IMR-90 (cell line): Measurements from ENCODE around the gene LDAH. TPM values are rescaled to one million over a fixed set of nuclear protein-coding genes. Genes with fewer than 3 reads are reported as not detected.

Source experiments
- ATAC-seq: fragments of 200-7000 bp; cut with Tn5 transposase; 2 replicates; pipeline ENCODE4 v1.9.1; 2020; ENCODE audit warnings: low read depth, mild to moderate bottlenecking, moderate library complexity
- BruUV-seq: library from RNA; stranded (reverse); fragments of 400-500 nt; replicated peaks from 2 replicates; lab custom pipeline; 2021; lab: Mats Ljungman, UMichigan
- CTCF ChIA-PET: fragments of 300-600 bp; formaldehyde crosslinking; extraction: SDS; loops from one replicate; lab custom pipeline; 2021; ENCODE audit warnings: antibody characterized with exemption; lab: Yijun Ruan, JAX
- POLR2A ChIA-PET: fragments of 300-600 bp; sonication (Branson Sonifier 250); formaldehyde crosslinking; loops from one replicate; lab custom pipeline; 2022; ENCODE audit warnings: antibody characterized with exemption; ENCODE audit not compliant: unreplicated experiment; lab: Charles Lee
- DNase-seq: peaks from one replicate; pipeline ENCODE4 v3.0.0; 2013
- H2AFZ ChIP-seq: replicated peaks from 2 replicates; pipeline ENCODE3; 2013; ENCODE audit warnings: low read length, mild to moderate bottlenecking; ENCODE audit not compliant: poor library complexity
- H2AK5ac ChIP-seq: 2 replicates; pipeline ENCODE4 v1.6.1; 2013; ENCODE audit warnings: low read depth, low read length, inconsistent platforms
- H2AK9ac ChIP-seq: replicated peaks from 2 replicates; pipeline ENCODE3; 2013; ENCODE audit warnings: mild to moderate bottlenecking, low read depth, low read length, moderate library complexity; ENCODE audit not compliant: poor library complexity
- H2BK120ac ChIP-seq: 2 replicates; pipeline ENCODE4 v1.6.1; 2013; ENCODE audit warnings: low read depth, low read length, inconsistent platforms
- H2BK15ac ChIP-seq: 3 replicates; pipeline ENCODE4 v1.6.1; 2013; ENCODE audit warnings: low read depth, low read length, inconsistent platforms
- H2BK20ac ChIP-seq: 2 replicates; pipeline ENCODE4 v1.6.1; 2013; ENCODE audit warnings: low read depth, mild to moderate bottlenecking, inconsistent platforms, low read length, moderate library complexity
- H2BK5ac ChIP-seq: 2 replicates; pipeline ENCODE4 v1.6.1; 2013; ENCODE audit warnings: mild to moderate bottlenecking, low read depth, low read length, inconsistent platforms; ENCODE audit not compliant: poor library complexity, severe bottlenecking
- H3K14ac ChIP-seq: replicated peaks from 2 replicates; pipeline ENCODE4 v1.6.1; 2013; ENCODE audit warnings: low read depth, low read length, inconsistent platforms
- H3K18ac ChIP-seq: 2 replicates; pipeline ENCODE4 v1.6.1; 2013; ENCODE audit warnings: low read depth, low read length, control low read depth
- H3K23ac ChIP-seq: 2 replicates; pipeline ENCODE4 v1.6.1; 2013; ENCODE audit warnings: low read depth, low read length, inconsistent platforms
- H3K27ac ChIP-seq: 2 replicates; pipeline ENCODE4 v1.5.1; 2013; ENCODE audit warnings: mild to moderate bottlenecking, control low read depth, low read length; ENCODE audit not compliant: insufficient read depth
- H3K27me3 ChIP-seq: 2 replicates; pipeline ENCODE4 v1.6.1; 2013; ENCODE audit warnings: low read length; ENCODE audit not compliant: control insufficient read depth, insufficient read depth
- H3K36me3 ChIP-seq: 2 replicates; pipeline ENCODE4 v1.6.1; 2013; ENCODE audit warnings: low read length, mixed read lengths; ENCODE audit not compliant: control insufficient read depth, insufficient read depth
- H3K4ac ChIP-seq: 2 replicates; pipeline ENCODE4 v1.6.1; 2013; ENCODE audit warnings: low read depth, low read length, inconsistent platforms
- H3K4me1 ChIP-seq: 2 replicates; pipeline ENCODE4 v1.6.1; 2013; ENCODE audit warnings: low read length, mixed read lengths; ENCODE audit not compliant: control insufficient read depth, insufficient read depth
- H3K4me2 ChIP-seq: 2 replicates; pipeline ENCODE4 v1.6.1; 2013; ENCODE audit warnings: low read depth, mild to moderate bottlenecking, control low read depth, low read length, moderate library complexity
- H3K4me3 ChIP-seq: 2 replicates; pipeline ENCODE4 v1.5.1; 2013; ENCODE audit warnings: low read depth, mild to moderate bottlenecking, control low read depth, low read length, moderate library complexity; ENCODE audit not compliant: insufficient read depth
- H3K56ac ChIP-seq: 2 replicates; pipeline ENCODE4 v1.6.1; 2013; ENCODE audit warnings: low read length, inconsistent platforms; ENCODE audit not compliant: insufficient read depth; ENCODE audit errors: extremely low read depth
- H3K79me1 ChIP-seq, 2 experiments: 2 replicates each; pipeline ENCODE4 v1.6.1; 2013; ENCODE audit warnings: low read length in 2 of 2, inconsistent platforms in 1 of 2, low read depth in 1 of 2
- H3K9ac ChIP-seq: 2 replicates; pipeline ENCODE4 v1.6.1; 2013; ENCODE audit warnings: low read depth, low read length, control low read depth
- H3K9me1 ChIP-seq: 2 replicates; pipeline ENCODE4 v1.6.1; 2013; ENCODE audit warnings: low read length, inconsistent platforms; ENCODE audit not compliant: insufficient read depth
- H3K9me3 ChIP-seq: 2 replicates; pipeline ENCODE4 v1.6.1; 2013; ENCODE audit warnings: low read length; ENCODE audit not compliant: control insufficient read depth, insufficient read depth
- H4K20me1 ChIP-seq: 2 replicates; pipeline ENCODE4 v1.6.1; 2013; ENCODE audit warnings: low read length, inconsistent platforms; ENCODE audit not compliant: insufficient read depth
- H4K5ac ChIP-seq: 2 replicates; pipeline ENCODE4 v1.6.1; 2013; ENCODE audit warnings: mild to moderate bottlenecking, low read depth, low read length, control low read depth
- H4K8ac ChIP-seq, 2 experiments: 2 replicates each; pipeline ENCODE4 v1.6.1; 2013; ENCODE audit warnings: low read depth in 2 of 2, low read length in 2 of 2, control low read depth in 1 of 2, inconsistent platforms in 1 of 2
- H4K91ac ChIP-seq: 2 replicates; pipeline ENCODE4 v1.6.1; 2013; ENCODE audit warnings: low read depth, low read length, inconsistent platforms; ENCODE audit not compliant: insufficient read depth
- CTCF ChIP-seq: conservative IDR thresholded peaks from 2 replicates; pipeline ENCODE4 v1.5.1; 2012; ENCODE audit warnings: mild to moderate bottlenecking, low read depth, low read length, improper control_type of control experiment
- MAFK ChIP-seq: IDR thresholded peaks from 2 replicates; pipeline ENCODE4 v1.6.1; 2012; ENCODE audit warnings: low read depth, low read length, improper control_type of control experiment
- RAD21 ChIP-seq: IDR thresholded peaks from 2 replicates; pipeline ENCODE4 v1.6.1; 2012; ENCODE audit warnings: low read length, improper control_type of control experiment
- RCOR1 ChIP-seq: IDR thresholded peaks from 2 replicates; pipeline ENCODE4 v1.6.1; 2012; ENCODE audit warnings: mild to moderate bottlenecking, low read length, improper control_type of control experiment; ENCODE audit not compliant: insufficient replicate concordance
- WGBS, 2 experiments: methylation state at CpG; one replicate each; pipeline versions ENCODE4 v1.1.5 to v1.1.7; 2013; ENCODE audit warnings: missing lambda C conversion rate in 2 of 2; ENCODE audit not compliant: insufficient read length in 1 of 2; ENCODE audit errors: extremely low coverage in 2 of 2; 5-methylcytosine and 5-hydroxymethylcytosine counted together
- dilution Hi-C: fragments of 300-500 bp; cut with HindIII; formaldehyde crosslinking; loops from one replicate; pipeline ENCODE4 v1.14.3; 2018; ENCODE audit warnings: low sequenced_read_pairs; ENCODE audit not compliant: unreplicated experiment
- in situ Hi-C: fragments of 300-500 bp; cut with MboI; formaldehyde crosslinking; loops from 3 replicates; pipeline ENCODE4 v1.14.3; 2019; ENCODE audit warnings: low sequenced_read_pairs, inconsistent platforms, mixed read lengths
- intact Hi-C: fragments of 100-400 bp; cut with micrococcal nuclease; formaldehyde crosslinking; loops from 2 replicates; pipeline ENCODE4 v1.10.0; 2022
- polyA plus RNA-seq, 3 experiments: library from polyadenylated mRNA; depleted of rRNA; stranded (reverse); fragments of >200 nt; gene quantifications; 2 replicates each; pipeline ENCODE4 v1.2.3, GENCODE V29; 2012; ENCODE audit warnings: low replicate concordance in 1 of 3
- total RNA-seq: library from RNA; depleted of rRNA; stranded (reverse); fragments of >200 nt; gene quantifications from 2 replicates; pipeline ENCODE4 v1.2.3, GENCODE V29; 2012

LDAH gene
- total and polyA plus RNA-seq, 2 of the 4 experiments (the other 2 are of a cell fraction), result 12.1 to 31.7 TPM

- in situ Hi-C loops, result no loop called here
- Histone ChIP-seq H3K9ac (no peak overlapping the region), H4K8ac (no peak overlapping the region), H3K27me3 (no peaks in the 10 kb centered on the region), H3K4me2 (no peak overlapping the region), H2AK9ac (no peak overlapping the region), H4K5ac (no peak overlapping the region), H3K9me1 (no peaks in the 10 kb centered on the region), H4K91ac (no peak overlapping the region), H2BK5ac (no peak overlapping the region), H3K56ac (no peak overlapping the region), H2BK120ac (no peak overlapping the region), H3K9me3 (no peaks in the 10 kb centered on the region), H2BK15ac (no peak overlapping the region), H2AFZ (no peak overlapping the region), H3K4me1 (no peaks in the 10 kb centered on the region), H3K4me3 (no peak overlapping the region), H3K18ac (no peak overlapping the region), H2AK5ac (no peak overlapping the region), H2BK20ac (no peak overlapping the region), H3K4ac (no peak overlapping the region), H3K27ac (no peak overlapping the region), H3K36me3 (no peaks in the 10 kb centered on the region), H3K79me1 (no peaks in the 10 kb centered on the region; a peak in 1 of 4 replicates), H4K20me1 (no peaks in the 10 kb centered on the region), H3K14ac (no peak overlapping the region), H3K23ac (no peak overlapping the region)
- TF ChIP-seq RAD21 (peak; percentile 50), RCOR1 (no peak), CTCF (peak; percentile 50), MAFK (no peak)
- intact Hi-C loops, result loop anchor here (1.0 kb wide), 1 partner anchor 181 kb away; no protein-coding TSS in a partner anchor
- no CpG with 5 or more reads among the region's 3 CpGs for WGBS, 2 experiments
- DNase-seq (peak; percentile 7), ATAC-seq (peak; percentile 48; the same call in 1 of the 2 replicates)
- dilution Hi-C loops, result no loop called here
- no TSS peak for BruUV-seq
- POLR2A ChIA-PET, result interaction anchor here (0.6 kb wide), 1 partner anchor 40 kb away, joined by 6 read pairs; no protein-coding TSS in a partner anchor
- CTCF ChIA-PET, result interaction anchor here (0.7 to 1.8 kb wide), 6 partner anchors 10 to 118 kb away, joined by 3 to 12 read pairs (median 4); no protein-coding TSS in a partner anchor
Measured at GRCh38 chr2:20781656-20782265, 41.1 kb downstream of the LDAH start.
